ENCODE measurements around the gene JPH2.

Gene JPH2

DNA sequence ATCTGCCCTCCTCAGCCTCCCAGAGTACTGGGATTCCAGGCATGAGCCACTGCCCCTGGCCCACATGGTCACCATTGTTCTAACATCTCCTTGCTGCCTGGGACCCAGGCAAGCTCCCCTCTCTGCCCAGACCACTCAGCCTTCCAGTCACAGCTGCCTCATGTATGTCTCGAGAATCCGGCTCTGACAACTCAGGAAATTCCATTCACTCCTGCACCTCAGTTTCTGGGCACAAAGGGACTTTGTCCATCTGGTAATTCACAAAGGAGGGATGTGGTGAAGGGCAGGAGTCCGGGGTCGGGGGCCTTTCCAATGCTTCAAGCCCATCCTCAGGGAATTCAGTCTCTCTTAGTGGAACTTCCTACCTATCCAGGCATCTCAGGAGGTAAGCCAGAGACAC lies 40.7 kb downstream of the JPH2 start:
- TF ChIP-seq, protein P1, sequence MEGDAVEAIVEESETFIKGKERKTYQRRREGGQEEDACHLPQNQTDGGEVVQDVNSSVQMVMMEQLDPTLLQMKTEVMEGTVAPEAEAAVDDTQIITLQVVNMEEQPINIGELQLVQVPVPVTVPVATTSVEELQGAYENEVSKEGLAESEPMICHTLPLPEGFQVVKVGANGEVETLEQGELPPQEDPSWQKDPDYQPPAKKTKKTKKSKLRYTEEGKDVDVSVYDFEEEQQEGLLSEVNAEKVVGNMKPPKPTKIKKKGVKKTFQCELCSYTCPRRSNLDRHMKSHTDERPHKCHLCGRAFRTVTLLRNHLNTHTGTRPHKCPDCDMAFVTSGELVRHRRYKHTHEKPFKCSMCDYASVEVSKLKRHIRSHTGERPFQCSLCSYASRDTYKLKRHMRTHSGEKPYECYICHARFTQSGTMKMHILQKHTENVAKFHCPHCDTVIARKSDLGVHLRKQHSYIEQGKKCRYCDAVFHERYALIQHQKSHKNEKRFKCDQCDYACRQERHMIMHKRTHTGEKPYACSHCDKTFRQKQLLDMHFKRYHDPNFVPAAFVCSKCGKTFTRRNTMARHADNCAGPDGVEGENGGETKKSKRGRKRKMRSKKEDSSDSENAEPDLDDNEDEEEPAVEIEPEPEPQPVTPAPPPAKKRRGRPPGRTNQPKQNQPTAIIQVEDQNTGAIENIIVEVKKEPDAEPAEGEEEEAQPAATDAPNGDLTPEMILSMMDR (IDR thresholded peaks at IDR 0.05) = no peak

DNA sequence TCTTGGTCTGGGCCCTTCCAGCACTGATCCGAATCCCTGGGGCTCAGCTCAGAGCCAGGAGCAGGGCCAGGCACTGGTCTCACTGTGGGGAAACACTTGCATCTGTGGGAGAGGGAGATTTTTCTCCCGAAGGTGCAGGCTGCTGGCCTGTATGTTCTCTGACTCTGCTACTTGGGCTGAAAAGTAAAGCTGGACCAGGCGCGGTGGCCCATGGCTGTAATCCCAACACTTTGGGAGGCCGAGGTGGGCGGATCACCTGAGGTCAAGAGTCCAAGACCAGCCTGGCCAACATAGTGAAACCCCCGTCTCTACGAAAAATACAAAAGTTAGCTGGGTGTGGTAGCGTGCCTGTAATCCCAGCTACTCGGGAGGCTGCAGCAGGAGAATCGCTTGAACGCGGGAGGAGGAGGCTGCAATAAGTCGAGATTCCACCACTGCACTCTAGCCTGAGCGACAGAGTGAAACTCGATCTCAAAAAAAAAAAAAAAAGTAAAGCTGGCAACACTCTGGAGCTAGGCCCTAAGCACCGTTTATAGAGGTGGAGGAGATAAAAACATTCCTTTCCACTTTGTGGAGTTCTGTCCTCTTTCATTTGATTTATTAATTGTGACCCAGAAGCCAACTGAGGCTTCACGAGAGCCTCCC lies 41.7 kb downstream of the JPH2 start:
- TF ChIP-seq, protein P1 (IDR thresholded peaks at IDR 0.05) = no peak

DNA sequence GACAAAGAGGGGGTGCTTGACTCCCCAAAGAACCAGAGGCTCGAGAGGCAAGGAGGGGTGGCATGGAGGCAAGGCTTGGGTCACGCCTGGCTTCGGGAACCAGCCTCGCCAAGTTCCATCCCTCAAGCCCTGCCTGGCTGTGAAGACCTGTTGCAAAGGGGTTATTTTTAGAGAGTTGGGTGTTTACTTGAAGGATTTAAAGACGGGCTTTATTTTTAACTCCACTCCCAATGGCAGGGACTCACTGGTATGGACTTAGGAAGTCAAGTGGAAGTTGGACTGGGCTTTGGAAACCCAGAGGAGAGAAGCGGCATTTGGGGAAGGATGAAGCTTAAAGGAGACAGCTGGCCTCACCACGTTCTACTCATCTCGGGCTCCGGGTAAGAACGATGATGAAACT lies 43.1 kb downstream of the JPH2 start:
- TF ChIP-seq, protein P1 (IDR thresholded peaks at IDR 0.05) = no peak

DNA sequence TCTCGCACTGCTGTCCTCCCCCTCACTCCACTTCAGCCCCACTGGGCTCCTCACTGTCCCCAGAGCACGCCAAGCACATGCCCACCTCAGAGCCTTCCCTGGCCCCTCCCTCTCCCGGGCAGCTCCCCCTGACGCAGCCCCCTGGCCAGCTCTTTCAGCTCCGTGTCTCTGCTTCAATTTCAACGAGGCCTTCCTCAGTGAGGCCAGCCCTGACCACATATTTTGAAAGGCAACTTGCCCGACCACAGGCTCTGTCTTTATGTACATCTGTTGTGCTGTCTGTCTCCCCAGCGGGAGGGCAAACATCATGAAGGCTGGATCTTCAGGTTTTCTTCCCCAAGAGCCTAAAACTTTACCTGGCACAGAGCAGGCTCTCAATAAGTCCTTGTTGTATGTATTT lies 44.6 kb downstream of the JPH2 start:
- TF ChIP-seq, protein P1 (IDR thresholded peaks at IDR 0.05) = no peak

DNA sequence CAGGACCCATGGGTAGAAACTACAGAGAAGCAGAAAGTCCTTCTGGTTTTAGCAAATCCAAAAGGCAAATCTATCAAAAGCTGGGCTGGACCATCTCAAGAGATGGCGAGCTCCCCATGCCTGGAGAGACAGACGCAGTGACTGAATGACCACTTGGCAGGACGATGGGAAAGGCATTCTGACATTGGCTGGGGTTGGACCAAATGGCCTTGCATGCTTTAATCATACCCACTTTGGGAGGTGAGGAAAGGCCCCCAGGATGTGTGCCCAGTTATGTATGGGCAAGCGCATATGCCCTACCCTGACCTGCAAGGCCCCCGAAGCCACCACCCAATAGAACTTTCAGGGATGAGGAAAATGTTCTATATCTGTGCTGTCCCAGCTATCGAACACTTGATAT lies 45.1 kb downstream of the JPH2 start:
- TF ChIP-seq, protein P1 (IDR thresholded peaks at IDR 0.05) = no peak

DNA sequence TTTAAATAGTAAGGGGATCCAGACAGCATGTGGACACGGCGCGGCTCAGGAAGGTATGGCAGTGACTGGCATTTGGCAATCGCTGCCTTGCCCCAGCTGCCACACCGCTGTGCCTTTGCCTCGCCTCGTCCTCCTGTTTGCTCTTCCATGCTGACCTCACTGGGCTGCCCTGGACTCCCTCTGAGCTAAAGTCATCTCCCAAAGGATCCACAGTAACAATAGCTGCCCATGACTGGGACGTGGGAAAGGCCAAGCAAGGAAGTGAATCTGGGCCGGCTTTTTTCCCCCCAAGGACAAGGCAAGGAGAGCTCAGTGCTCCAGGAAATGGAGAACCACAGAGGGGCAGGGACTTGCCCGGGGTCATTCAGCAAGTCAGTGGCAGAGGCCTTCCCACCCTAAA lies 48.1 kb downstream of the JPH2 start:
- TF ChIP-seq, protein P1 (IDR thresholded peaks at IDR 0.05) = no peak

DNA sequence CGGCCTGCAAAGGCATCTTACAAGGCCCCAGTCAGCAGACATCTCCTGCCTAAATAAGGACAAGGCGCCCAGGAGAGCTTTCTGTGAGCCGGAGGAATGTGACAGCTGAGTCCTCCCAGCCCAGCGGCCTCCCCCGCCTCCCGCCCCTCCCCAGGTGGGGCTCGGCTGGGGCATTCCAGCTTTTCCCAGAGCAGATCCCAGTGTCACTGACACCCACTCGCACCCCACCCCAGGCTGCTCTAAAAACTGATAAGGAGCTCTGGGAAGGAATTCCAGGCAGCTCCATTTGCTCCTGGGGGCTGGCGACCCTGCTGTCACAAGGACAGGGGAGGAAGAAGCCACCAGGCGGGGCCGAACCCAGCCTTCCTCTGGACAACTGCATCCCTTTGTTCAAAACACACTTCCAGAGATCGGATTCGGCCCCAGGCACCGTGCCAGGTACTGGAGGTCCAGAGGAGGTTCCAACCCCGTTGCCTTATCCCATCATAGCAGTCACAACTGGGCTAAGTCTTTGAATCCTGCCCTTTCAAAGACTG lies 49.7 kb downstream of the JPH2 start:
- TF ChIP-seq, protein P1 (IDR thresholded peaks at IDR 0.05) = no peak
